AG20443 (cell line): ENCODE results near the gene KRT12.
A peak's percentile ranks its signal among the peaks of the same experiment; 100 is the strongest.

Source experiments
- DNase-seq: peaks from one replicate; pipeline ENCODE4 v3.0.0; 2012; ENCODE audit warnings: low spot score, mixed read lengths

Gene KRT12

DNA sequence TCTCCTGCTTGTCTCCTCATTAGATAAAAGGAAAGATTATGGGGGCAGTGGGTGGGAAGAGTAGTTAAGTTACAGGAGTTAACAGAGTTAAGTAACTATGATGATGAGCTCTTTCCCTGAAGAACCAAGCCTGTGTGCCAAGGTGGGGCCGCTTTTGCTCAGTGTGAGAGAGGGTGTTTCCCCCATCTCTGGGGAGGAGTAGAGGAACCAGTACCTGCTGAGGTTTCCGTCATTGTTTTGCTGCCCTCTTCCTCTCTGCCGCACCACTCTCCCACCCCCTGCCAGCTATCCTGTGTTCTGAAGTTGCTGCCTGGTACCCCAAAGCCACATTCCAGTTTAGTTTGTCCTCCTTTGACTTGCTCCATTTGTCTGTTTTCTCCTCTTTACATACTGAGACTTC, 23.8 kb downstream of the KRT12 start:
- no peak for DNase-seq

DNA sequence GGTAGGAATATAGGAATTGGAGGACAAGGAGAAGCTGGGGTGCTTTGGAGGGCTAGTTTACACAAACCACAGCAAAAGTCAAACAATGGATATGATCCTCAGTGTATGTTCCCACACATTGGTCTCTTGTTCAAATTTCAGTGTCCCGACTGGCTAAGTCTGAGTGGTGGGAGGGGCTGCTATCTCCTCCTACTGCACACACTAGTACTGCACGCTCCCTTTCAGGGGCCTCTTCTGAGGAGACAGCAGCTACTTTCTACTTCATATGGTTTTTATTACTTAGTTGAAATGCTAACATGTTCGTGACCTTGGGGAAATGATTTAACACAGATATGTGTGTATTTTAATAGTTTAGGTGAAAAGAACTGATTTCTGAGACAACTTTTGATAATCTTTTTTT, 25.8 kb downstream of the KRT12 start:
- DNase-seq = peak; percentile 18

DNA sequence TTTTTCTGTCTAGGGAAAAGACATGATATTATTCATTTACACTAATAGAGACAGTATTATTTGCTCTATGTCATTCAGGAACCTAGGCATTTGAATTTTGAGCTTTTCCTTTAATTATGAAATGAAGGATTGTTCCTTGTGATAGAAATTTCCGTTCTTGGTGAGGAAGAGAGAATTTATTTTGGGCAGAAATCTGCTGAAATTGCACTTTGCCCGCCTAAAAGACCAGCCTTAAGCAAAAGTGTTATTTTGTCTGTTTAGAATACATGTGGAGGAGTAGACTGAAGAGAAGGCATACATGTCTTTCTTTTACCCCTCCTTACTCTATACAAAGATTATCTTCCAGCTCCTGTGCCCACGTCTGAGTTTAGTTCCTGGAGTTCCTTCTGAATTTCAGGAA, 27.8 kb downstream of the KRT12 start:
- DNase-seq = no peak

DNA sequence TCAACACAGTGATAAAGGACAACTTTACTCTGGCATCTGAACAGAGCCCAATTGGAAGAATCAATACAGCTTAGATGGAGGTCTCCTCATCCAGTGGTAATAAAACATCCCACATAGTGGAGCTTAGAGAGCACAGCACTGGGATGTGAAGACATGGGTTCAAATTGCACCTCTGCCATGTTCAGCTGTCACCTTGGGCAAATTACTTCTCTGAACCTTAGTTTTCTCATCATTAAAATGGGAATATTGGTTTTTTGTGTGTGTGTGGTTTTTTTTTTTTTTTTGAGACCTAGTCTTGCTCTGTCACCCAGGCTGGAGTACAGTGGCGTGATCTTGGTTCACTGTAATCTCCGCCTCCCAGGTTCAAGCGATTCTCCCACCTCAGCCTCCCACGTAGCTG, 31.0 kb downstream of the KRT12 start:
- no peak for DNase-seq

DNA sequence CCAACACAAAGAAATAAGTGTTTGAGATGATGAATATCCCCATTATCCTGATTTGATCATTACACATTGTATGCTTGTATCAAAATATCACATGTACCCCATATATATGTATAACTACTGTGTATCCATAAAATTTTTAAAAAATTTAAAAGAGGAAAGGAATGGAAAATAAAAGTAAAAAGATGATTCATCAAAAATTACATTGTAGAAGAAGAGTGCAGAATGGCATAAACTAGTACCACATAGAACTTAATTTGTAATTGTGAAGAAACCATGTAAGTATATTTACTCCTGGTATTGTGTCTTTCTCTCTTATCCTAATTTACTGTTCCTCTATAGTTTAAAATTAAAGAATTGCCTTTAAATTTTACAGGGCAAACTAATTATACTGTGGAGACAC, 33.1 kb downstream of the KRT12 start:
- no peak for DNase-seq

DNA sequence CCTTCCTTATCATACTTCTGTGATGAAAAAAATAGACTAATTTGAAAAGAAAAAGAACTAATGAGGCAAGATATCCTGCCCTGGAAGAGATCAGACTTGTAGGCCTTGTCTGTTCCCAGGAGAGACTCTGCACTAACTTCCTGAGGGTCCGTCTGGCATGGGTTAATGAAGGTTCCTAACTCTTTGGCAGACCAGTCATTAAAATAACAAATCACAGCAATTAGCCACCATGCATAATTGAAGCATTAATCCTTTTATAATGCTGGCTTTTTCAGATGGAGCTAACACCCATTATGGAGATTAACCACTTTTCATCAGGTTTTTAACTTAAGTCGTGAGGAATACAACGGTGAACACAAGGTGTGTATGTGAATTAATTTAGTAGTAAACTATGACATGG, 34.2 kb downstream of the KRT12 start:
- DNase-seq = no peak

DNA sequence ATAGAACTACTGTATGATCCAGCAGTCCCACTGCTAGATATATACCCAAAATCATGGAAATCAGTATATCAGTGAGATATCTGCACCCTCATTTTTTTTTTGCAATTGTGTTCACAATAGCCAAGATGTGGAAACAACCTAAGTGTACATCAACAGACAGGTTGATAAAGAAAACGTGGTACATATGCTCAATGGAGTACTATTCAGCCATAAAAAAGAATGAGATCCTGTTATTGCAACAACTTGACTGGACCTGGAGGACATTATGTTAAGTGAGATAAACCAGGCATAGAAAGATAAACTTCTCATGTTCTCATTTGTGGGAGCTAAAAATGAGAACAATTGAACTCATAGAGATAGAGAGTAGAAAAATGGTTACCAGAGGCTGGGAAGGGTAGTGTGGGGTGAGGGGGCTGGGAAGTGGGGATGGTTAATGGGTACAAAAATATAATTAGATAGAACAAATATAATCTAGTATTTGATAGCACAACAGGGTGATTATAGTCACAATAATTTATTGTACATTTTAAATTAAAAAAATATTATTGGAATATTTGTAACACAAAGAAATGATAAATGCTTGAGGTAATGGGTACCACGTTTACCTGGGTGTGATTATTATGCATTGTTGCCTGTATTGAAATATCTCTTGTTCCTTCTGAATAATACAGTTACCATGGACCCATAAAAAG, 36.8 kb downstream of the KRT12 start:
- DNase-seq = no peak

DNA sequence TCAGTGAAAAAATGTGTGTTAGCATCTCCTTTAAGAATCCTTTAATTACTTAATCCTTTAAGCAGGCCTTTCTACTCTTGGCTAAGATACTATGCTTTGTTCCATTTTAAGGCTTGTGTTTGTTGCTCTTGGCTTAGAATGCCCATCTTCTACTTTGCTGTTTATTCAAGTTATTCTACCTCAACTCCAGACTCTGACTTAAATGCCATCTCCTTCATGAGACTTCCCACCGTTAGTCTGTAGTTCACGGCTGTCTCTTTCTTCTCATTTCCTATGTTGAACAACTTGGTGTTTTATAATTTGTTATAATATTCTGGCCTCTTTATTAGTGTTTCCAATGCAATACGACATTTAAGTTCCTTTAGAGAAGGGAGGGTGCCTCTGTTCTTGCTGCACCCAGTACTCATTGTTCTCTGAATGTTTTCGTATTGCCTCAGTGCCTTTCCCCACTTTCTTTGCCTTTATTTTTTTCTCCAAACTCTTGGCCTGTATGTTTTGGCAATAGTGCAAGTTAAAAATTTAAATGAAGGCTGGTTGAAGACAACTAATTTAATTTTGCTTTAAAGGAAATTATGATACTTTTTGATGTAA, 38.5 kb downstream of the KRT12 start:
- no peak for DNase-seq

DNA sequence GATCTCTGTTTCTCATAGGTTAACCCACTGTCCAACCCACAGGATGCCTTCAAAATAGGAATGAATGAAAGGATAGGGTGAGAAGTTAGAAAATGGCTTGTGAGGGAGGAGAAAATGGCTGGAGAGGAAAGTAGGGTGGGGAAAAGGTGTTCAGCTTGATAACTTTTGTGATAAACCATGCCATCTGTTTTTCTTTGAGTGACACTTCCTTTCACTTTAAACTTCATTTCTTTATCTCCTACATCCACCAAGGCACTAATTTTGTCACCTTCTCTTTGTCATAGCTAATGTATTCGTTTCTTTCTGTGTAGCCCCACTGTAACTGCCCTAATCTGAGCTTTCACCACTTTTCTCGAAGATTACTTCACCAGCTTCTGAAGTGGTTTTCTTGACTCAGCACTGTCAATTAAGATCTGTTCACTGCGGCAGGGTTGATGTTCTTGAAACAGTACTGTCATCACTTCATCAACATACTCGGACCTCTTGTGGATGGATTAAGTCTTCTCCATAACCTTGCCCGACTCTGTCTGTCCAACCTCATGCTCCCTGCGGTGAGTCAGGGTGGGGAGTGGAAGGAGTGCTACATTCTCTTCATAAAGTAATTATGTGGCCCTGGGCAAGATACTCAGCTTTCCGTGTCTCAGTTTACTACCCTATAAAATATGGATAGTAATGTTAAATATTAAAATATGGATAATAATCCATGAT, 39.1 kb downstream of the KRT12 start:
- no peak for DNase-seq

DNA sequence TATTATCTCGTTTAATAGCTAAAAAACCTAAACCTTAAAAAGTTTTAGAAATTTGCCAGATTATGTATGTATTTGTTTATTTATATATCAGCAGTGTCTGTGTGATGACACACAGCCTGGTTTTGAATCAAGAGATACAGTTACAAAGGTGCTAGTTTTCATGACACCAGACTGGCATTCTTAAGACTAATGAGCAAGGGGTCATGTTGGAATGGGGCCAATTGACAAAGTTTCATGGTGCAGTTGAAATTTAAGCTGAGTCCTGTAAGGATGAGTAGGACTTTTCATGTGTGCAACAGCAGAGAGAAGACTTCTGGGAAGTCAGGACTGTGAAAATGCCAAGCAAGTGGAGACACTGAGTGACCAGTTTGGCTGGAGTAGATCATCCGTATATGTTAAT, 41.4 kb downstream of the KRT12 start:
- DNase-seq = no peak

DNA sequence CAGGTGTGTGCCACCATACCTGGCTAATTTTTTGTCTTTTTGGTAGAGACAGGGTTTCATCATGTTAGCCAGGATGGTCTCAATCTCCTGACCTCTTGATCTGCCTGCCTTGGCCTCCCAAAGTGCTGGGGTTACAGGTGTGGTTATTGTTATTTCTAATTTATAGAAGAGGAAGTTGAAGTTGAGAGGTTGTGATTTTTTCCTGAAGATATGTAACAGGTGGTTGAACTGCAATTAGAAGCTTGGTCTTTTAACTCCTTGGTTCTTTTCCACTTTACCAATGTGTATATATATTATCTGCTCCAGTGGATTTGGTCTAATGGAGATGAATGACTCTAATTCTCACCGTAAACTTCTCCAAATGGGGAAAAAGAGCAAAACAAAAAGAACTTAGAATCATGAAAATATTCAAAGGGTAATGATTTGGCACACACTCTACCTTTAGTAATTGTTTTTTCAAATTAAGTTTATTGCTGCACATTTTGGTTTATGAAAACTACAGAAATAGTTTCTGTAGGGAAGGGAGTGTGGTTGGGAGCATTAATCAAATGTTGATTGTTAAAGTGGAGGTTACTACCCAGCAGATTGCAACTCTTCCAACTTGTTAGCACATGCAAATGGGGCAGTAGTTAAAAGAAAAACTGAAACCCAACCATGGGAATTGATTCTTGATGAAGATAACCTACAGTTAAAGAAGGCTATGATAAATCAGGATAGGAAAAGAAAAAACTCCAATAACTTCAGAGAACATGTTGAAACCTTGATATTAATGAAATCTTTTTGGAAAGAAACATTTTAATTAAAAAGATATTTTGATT, 42.8 kb downstream of the KRT12 start:
- DNase-seq = no peak

DNA sequence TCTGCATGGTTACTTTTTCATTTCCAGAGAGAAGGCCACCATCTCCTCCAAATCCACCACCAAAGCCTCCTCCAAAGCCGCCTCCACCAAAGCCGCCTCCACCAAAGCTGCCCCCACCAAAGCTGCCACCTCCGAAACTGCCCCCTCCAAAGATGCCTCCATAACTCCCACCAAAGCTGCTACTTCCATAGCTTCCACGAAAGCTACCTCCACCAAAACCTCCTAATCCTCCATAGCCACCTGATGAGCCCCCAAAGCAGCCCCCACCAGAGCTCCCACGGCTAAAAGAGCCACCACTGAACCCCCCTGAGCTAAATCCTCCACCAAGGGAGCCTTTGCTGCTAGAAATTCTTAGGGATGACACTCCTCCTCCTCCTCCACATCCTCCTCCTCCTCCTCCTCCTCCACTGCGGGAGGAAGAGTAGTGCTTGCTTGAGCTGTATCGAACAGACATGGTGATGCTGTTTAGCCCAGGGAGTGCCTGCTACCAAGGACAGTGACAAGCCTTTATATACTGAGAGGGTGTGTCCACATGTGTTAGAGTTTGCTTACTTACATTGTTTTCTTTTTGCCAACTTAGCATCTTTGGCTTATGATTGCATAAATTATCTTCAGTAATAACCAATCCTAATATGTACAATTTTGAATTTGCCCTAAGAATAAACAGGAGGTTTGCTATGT, 44.8 kb downstream of the KRT12 start, which contains the start of gene KRT10:
KRT10 (minus strand) TSS at position 483 of the 681 bp plus-strand sequence; CDS start at position 454, 29 bp downstream.
- no peak for DNase-seq

DNA sequence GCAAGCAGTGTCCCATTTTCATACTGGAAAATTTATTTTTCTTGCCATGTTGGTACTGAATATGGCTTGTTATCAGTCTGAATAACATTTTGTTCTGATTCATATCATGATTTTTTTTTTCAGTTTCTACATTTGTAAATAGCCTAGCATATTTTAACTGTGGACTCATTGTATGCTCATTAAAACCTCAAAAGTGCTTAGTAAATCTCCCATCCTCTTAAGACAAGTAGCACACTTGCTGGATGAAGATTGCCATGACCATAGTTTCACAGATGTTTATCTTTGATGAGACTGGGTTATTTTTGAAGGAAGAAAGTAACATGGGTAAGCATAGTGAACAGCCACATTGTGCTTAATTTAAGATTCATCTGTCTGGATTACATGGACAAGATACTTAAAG, 45.5 kb downstream of the KRT12 start:
- no peak for DNase-seq

DNA sequence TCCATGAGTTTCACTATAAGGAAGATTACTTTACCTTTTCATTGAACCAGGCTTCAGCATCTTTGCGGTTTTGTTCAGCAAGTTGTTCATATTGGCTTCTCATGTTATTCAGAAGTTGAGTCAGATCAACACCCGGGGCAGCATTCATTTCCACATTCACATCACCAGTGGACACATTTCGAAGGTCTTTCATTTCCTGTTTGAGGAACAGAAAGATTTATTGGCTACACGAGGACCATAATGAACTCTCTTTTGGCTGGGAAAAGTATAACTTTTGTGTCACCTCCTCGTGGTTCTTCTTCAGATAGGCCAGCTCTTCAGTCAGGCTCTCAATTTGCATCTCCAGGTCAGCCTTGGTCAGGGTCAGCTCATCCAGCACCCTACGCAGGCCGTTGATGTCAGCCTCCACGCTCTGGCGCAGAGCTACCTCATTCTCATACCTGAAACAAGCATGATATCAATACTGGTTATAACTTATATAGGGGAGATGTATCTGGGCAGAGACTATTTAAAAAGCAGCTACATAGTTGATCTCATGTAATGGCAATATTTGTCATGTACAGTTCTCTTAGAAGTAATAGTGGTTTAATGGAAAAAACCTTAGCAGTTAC, 46.7 kb downstream of the KRT12 start:
- no peak for DNase-seq

DNA sequence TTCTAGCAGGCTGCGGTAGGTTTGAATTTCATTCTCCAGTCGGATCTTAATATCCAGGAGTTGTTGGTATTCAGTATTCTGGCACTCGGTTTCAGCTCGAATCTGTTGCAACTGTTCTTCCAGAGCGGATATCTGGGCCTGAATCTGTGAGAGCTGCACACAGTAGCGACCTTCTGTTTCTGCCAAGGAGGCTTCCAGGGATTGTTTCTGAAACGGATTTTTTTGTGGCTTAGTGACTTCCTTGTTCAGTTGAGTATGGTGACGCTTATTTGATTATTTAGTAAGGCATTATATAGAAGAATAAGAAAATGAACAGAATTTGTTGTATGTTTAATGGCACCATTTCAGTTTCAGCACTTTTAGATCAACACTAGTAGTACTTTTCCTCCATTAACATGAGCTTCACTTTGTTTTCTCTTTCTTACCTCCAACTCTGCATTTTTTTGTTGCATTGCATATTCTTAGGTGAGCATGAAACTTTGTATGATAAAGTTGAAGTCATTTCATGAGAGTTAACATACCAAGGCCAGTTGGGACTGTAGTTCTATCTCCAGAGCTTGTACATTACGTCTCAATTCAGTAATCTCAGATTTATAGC, 47.4 kb downstream of the KRT12 start:
- DNase-seq = peak; percentile 34

DNA sequence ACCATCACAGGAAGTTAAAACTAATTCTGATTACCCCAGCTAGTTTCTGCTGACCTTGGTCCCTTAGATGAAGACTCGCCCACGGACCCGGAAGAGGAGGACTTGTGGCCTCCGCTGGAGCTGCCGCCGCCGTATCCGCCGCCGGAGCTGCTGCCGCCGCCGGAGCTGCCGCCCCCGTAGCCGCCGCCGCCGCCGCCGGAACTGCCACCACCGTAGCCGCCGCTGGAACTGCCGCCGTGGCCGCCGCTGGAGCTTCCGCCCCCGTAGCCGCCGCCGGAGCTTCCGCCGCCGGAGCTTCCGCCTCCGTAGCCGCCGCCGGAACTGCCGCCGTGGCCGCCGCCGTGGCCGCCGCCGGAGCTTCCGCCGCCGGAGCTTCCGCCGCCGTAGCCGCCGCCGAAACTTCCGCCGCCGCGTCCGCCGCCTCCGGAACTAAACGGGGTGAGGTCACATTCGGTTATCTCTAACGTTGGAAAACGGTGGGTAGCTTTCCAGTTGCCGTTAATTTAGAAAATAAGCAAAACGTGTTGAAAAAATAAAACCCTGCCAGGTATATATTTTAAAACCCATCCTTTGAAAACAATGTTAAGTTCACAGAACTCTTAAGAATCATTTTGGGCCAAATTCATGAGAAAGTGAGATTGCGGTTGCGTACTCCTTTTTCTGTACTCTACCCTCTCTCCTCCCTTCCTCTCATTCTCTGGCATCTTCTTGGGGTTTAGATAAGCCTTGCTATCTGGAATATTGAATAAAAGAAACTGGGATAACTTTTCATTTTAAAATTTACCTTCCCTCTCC, 48.1 kb downstream of the KRT12 start:
- DNase-seq = peak; percentile 91

DNA sequence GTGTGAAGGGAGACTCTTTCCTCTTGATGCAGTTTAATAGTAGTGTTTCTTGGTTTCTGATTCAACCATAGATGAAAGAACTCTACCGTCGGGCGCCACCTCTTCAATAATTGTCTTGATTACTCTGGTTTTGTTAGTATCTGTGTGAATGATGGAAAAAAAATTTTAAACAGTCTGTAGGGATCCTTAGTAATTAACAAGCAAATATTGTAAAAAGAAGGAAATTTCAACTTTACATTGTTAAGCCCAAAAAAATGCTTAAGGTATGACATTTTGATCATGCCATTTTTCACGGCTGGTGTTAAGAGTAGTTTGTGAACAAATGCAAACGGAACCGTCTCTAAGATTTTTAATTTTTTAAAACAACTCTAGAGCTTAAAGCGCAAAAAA, 48.7 kb downstream of the KRT12 start:
- no peak for DNase-seq

DNA sequence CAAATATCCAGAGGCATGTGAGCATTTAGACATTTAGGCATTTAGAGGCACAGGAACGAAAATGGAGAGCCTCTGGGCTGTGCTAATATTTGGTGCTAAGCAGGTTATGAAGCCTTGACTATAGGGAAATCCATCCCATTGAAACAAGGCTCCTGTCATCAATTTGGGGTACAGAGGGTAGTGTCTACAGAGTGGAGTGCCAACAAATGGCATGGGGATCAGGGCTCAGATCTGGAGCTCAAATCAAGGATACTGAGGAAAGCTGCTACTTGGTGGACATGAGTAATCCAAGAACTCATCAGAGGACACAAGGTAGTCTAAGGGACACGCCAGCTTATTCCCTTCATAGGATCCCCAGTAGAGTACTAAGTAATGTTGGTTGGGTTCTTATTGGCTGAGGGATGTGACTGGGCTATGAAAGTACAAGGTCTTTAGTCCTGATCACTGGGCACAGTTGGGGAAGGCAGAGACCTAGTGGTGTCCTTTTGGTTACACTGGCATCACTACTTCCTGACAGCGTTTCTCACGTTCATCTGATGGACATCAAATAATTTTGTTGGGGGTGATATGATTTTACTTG, 49.8 kb downstream of the KRT12 start:
- DNase-seq = no peak

DNA sequence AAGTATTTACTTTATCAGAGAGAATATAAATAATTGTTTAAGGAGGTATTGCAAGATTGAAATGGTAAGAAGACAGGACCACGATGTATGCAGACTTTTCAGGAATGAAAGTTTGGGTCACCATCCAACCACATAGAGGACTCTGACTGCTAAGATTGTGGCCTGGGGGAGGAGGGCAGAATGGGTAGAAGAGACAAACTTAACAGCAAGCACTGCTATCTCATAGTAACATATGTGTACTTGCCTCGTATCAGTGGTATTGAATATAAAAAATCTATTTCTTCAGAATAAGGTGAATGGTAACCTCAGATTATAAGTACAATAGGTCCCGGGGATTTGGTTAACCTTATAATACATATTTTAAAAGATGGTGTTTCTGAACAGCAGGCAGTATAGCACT, 50.5 kb downstream of the KRT12 start:
- DNase-seq = no peak

DNA sequence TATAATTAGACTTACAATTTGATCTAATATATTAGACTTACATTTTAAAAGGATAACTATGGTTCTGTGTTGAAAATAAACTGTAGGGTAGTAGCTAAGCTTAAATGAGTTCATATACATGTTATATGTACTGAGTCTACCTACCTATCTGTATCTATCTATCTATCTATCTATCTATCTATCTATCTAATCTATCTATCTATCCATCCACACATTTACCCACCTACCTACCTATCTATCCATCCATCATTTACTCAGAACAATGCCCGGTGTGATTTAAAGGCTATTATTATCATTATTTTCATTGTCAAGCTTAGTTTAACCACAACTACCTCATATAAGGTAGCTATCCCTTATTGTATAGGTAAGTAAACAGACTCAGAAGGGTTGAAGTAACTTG, 51.6 kb downstream of the KRT12 start:
- DNase-seq = no peak
